ENCODE data around the gene DCBLD2. TPM values are rescaled to one million over a fixed set of nuclear protein-coding genes. Genes with fewer than 3 reads are reported as not detected.
A peak's percentile ranks its signal among the peaks of the same experiment; 100 is the strongest.

The DCBLD2 gene
- total and polyA plus RNA-seq, 2 of the 13 experiments (the other 11 are each of a cell fraction or from before 2014, with no cell fraction given), result 43.8 to 56.9 TPM

- TF ChIP-seq MBNL3 (CRISPR knock-in tag; conservative IDR thresholded peaks at IDR 0.05), result no peak
- TF ChIP-seq ZNF343 (CRISPR knock-in tag; IDR thresholded peaks at IDR 0.05), result peak; percentile 47; the same call in 1 of the 2 replicates
- 0 out of 2 replicates have a peak, but pooled peaks have one; percentile 27 for TF ChIP-seq PAXIP1 (CRISPR knock-in tag; conservative IDR thresholded peaks at IDR 0.05)
- TF ChIP-seq THRA (CRISPR knock-in tag; IDR thresholded peaks at IDR 0.05; ENCODE audit: borderline replicate concordance), result no peak
- no peak for TF ChIP-seq RXRA (CRISPR knock-in tag; IDR thresholded peaks at IDR 0.05)
- TF ChIP-seq MTF2 (CRISPR knock-in tag; IDR thresholded peaks at IDR 0.05; ENCODE audit: borderline replicate concordance), result no peak
- TF ChIP-seq KIAA2018 (CRISPR knock-in tag; IDR thresholded peaks at IDR 0.05; ENCODE audit: borderline replicate concordance), result no peak
- TF ChIP-seq NFE2L2 (IDR thresholded peaks at IDR 0.05; ENCODE audit: low read length), result no peak
- no peak for TF ChIP-seq ZNF562 (CRISPR knock-in tag; IDR thresholded peaks at IDR 0.05; ENCODE audit: borderline replicate concordance)
- peak in 1 of 2 experiments; percentile 74; a peak in 1 of 4 replicates for TF ChIP-seq REST (IDR thresholded peaks at IDR 0.05; ENCODE audit: borderline replicate concordance in 1 of 2, low read depth in 1 of 2, low read length in 2 of 2)
Observed at GRCh38 chr3:98901392-98902350, at the start of gene DCBLD2 (continued).

All from HepG2 (cell line).